ENCODE results near the gene PATJ.

- TF ChIP-seq, protein P1, sequence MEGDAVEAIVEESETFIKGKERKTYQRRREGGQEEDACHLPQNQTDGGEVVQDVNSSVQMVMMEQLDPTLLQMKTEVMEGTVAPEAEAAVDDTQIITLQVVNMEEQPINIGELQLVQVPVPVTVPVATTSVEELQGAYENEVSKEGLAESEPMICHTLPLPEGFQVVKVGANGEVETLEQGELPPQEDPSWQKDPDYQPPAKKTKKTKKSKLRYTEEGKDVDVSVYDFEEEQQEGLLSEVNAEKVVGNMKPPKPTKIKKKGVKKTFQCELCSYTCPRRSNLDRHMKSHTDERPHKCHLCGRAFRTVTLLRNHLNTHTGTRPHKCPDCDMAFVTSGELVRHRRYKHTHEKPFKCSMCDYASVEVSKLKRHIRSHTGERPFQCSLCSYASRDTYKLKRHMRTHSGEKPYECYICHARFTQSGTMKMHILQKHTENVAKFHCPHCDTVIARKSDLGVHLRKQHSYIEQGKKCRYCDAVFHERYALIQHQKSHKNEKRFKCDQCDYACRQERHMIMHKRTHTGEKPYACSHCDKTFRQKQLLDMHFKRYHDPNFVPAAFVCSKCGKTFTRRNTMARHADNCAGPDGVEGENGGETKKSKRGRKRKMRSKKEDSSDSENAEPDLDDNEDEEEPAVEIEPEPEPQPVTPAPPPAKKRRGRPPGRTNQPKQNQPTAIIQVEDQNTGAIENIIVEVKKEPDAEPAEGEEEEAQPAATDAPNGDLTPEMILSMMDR (conservative IDR thresholded peaks at IDR 0.05; ENCODE audit: low read length) = no peak
- no peak for TF ChIP-seq EZH2phosphoT487 (IDR thresholded peaks at IDR 0.05; ENCODE audit: borderline replicate concordance)
Measured at GRCh38 chr1:61743716-61744580, 1.7 kb downstream of the PATJ start.

Data from Loucy (cell line).